ENCODE data around the gene CABP4. TPM values are rescaled to one million over a fixed set of nuclear protein-coding genes. Genes with fewer than 3 reads are reported as not detected.

The CABP4 gene
- total RNA-seq, 1 donor from 2014 or later = 0.98 TPM

GRCh38 chr11:67434395-67434881, 20.7 kb upstream of the CABP4 start:
- peaks cover 0 to 45% of the 10 kb centered on the region in 2 donors for H3K36me3 ChIP-seq
- no peaks in the 10 kb centered on the region for H3K9me3 ChIP-seq
- intact Hi-C loops (cut with DNase I) = no loop called here
- no peaks in the 10 kb centered on the region for H3K27me3 ChIP-seq
- TF ChIP-seq POLR2A (IDR thresholded peaks at IDR 0.05) (no peak), POLR2AphosphoS5 (IDR thresholded peaks at IDR 0.05; ENCODE audit: insufficient read depth in 1 of 2, low read depth in 1 of 2) (no peak)
- TF ChIP-seq, protein P1, sequence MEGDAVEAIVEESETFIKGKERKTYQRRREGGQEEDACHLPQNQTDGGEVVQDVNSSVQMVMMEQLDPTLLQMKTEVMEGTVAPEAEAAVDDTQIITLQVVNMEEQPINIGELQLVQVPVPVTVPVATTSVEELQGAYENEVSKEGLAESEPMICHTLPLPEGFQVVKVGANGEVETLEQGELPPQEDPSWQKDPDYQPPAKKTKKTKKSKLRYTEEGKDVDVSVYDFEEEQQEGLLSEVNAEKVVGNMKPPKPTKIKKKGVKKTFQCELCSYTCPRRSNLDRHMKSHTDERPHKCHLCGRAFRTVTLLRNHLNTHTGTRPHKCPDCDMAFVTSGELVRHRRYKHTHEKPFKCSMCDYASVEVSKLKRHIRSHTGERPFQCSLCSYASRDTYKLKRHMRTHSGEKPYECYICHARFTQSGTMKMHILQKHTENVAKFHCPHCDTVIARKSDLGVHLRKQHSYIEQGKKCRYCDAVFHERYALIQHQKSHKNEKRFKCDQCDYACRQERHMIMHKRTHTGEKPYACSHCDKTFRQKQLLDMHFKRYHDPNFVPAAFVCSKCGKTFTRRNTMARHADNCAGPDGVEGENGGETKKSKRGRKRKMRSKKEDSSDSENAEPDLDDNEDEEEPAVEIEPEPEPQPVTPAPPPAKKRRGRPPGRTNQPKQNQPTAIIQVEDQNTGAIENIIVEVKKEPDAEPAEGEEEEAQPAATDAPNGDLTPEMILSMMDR (IDR thresholded peaks at IDR 0.05) = no peak
- no peak overlapping the region for H3K27ac ChIP-seq
- H3K4me1 ChIP-seq = peaks cover 39% of the 10 kb centered on the region
- DNase-seq (ENCODE audit: extremely low spot score in 2 of 2) = no peak
- no peak overlapping the region for H3K4me3 ChIP-seq

DNA sequence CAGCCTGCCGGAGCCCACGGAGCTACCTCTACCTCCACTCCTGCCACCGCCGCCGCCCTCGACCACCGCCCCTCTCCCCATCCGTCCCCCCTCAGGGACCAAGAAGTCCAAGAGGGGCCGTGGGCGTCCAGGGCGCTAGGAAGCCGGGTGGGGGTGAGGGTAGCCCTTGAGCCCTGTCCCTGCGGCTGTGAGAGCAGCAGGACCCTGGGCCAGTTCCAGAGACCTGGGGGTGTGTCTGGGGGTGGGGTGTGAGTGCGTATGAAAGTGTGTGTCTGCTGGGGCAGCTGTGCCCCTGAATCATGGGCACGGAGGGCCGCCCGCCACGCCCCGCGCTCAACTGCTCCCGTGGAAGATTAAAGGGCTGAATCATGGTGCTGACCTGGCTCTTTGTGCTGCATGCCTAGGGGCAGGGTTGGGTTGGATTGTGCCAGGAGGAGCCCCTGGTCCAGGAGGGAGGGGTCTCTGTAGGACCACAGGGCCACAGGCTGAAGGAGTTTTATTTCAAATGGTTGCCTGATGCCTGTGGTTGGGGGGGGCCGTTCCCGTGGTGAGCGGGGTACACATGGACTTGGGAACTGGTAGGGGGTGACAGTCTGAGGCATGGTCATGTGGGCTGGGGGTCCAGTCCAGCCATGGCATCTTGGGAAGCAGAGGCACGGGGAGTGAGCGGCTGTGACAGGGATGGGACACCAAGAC, 20.0 kb upstream of the CABP4 start:
- Histone ChIP-seq H3K4me1 (peaks cover 39% of the 10 kb centered on the region), H3K9me3 (no peaks in the 10 kb centered on the region), H3K36me3 (peaks cover 0 to 52% of the 10 kb centered on the region in 2 donors), H3K4me3 (no peak overlapping the region), H3K27me3 (no peaks in the 10 kb centered on the region), H3K27ac (no peak overlapping the region)
- intact Hi-C loops (cut with DNase I) = no loop called here
- DNase-seq (ENCODE audit: extremely low spot score in 2 of 2) = no peak
- no peak for TF ChIP-seq POLR2AphosphoS5 (IDR thresholded peaks at IDR 0.05; ENCODE audit: insufficient read depth in 1 of 2, low read depth in 1 of 2)
- TF ChIP-seq POLR2A (IDR thresholded peaks at IDR 0.05) = no peak
- TF ChIP-seq, protein P1 (IDR thresholded peaks at IDR 0.05) = no peak

DNA sequence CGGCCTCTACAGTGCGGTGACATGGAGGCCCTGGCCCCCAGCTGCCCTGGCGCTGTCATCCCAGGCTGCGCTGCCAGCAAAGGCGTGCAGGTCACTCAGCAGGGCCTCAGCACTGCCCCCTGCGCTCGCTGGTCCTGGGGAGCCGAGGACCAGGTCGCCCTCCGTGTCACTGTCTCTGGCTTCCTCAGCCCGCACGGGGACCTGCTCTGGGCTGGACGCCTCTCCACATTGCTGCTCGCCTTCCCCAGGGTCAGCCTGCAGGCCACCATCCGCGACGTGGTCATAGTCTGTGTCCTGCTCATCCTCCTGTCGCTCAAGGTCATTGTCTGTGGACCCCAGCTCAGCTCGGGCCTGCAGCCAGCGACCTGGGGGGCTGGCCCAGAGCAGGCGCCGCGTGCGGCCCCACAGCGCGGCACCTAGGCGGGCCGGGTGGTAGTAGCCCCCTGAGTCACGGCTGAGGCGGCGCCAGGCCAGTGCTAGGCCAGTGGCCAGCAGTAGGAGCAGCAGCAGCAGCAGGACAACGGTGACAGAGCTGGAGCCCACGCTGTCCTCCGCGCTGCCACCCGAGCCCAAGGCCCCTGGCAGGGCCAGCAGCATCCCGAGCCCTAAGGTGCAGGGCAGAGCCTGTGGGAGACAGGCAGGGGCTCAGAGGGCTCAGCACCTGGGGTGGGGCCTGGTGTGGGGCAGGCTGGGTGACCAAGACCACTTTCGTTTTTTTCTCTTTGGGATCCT, 19.3 kb upstream of the CABP4 start:
- H3K36me3 ChIP-seq = peaks cover 0 to 59% of the 10 kb centered on the region in 2 donors
- intact Hi-C loops (cut with DNase I) = no loop called here
- H3K27me3 ChIP-seq = no peaks in the 10 kb centered on the region
- H3K27ac ChIP-seq = no peak overlapping the region
- DNase-seq (ENCODE audit: extremely low spot score in 2 of 2) = no peak
- H3K4me3 ChIP-seq = peak overlapping the region in 1 of 2 donors; percentile 32
- peaks cover 41% of the 10 kb centered on the region for H3K4me1 ChIP-seq
- H3K9me3 ChIP-seq = no peaks in the 10 kb centered on the region
- TF ChIP-seq, protein P1 (IDR thresholded peaks at IDR 0.05) = no peak
- no peak for TF ChIP-seq POLR2AphosphoS5 (IDR thresholded peaks at IDR 0.05; ENCODE audit: insufficient read depth in 1 of 2, low read depth in 1 of 2)
- no peak for TF ChIP-seq POLR2A (IDR thresholded peaks at IDR 0.05)

DNA sequence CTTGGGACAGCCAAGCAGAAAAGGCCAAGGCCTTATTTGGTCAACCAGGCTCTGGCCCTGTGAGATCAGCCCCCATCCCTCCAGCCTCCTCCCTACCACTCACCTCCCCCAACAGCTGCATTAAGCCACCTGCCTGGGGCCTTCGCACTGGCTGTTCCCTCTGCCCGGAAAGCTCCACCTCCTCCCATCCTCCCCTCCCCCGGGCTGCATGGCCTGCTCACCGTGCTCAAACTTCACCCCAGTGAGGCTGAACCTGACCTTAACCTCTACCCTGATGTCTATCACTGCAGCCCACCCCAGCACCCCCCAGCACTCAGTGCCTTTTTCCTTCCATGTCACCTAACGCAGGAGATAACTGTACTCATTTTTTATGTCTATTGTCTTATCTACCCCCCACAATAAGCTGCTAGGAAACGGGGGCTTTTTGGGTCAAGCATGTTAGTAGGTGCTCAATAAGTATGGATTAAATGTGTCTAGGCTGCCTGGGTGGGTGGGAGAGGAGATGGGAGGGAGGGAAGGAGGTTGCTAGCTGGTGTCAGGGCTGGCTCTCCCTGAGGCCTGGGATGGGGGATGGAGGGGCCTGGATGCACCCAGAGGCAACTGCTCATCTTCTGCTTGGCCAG, 18.6 kb upstream of the CABP4 start:
- DNase-seq (ENCODE audit: extremely low spot score in 2 of 2) = no peak
- Histone ChIP-seq H3K27ac (no peak overlapping the region), H3K9me3 (no peaks in the 10 kb centered on the region), H3K4me1 (peaks cover 44% of the 10 kb centered on the region), H3K4me3 (peak overlapping the region in 1 of 2 donors; percentile 32), H3K27me3 (no peaks in the 10 kb centered on the region), H3K36me3 (peaks cover 0 to 63% of the 10 kb centered on the region in 2 donors)
- intact Hi-C loops (cut with DNase I) = no loop called here
- TF ChIP-seq, protein P1 (IDR thresholded peaks at IDR 0.05) = no peak
- TF ChIP-seq POLR2AphosphoS5 (IDR thresholded peaks at IDR 0.05; ENCODE audit: insufficient read depth in 1 of 2, low read depth in 1 of 2) (no peak), POLR2A (IDR thresholded peaks at IDR 0.05) (no peak)
